C4-2B (cell line): ENCODE results near the gene FGFR3.

ENCODE experiments used
- ZFX ChIP-seq: fragments of 450-650 bp; IDR thresholded peaks from 2 replicates; pipeline ENCODE4 v1.6.1; 2017
- TF ChIP-seq, protein P1 (sequence below): fragments of 450-650 bp; conservative IDR thresholded peaks from 2 replicates; pipeline ENCODE4 v1.5.1; 2017; ENCODE audit warnings: mild to moderate bottlenecking

DNA sequence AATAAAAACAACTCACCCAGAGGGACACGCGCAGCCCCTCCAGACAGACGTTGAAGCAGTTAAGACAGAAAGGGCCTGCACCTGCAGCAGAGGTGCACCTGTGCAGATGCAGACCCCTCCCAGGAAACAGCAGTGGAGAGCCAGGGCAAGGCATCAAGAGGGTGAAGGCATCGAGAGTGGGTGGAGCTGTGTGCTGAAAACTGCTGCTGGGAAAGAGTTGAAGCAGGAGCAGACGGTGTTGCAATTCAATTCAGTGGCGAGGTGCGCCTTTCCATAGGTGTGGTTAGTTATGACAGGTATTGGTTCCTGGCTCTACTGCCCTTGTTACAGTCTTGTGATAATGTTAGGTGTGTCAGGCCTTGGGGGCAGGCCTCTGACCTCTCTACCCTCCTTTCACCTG is 46.2 kb downstream of the FGFR3 start:
- TF ChIP-seq, protein P1, sequence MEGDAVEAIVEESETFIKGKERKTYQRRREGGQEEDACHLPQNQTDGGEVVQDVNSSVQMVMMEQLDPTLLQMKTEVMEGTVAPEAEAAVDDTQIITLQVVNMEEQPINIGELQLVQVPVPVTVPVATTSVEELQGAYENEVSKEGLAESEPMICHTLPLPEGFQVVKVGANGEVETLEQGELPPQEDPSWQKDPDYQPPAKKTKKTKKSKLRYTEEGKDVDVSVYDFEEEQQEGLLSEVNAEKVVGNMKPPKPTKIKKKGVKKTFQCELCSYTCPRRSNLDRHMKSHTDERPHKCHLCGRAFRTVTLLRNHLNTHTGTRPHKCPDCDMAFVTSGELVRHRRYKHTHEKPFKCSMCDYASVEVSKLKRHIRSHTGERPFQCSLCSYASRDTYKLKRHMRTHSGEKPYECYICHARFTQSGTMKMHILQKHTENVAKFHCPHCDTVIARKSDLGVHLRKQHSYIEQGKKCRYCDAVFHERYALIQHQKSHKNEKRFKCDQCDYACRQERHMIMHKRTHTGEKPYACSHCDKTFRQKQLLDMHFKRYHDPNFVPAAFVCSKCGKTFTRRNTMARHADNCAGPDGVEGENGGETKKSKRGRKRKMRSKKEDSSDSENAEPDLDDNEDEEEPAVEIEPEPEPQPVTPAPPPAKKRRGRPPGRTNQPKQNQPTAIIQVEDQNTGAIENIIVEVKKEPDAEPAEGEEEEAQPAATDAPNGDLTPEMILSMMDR = no peak
- TF ChIP-seq ZFX = no peak
